T-cell (primary cell): Measurements from ENCODE around the gene DIPK2A. TPM values are rescaled to one million over a fixed set of nuclear protein-coding genes. Genes with fewer than 3 reads are reported as not detected.

Experiments used
- ATAC-seq, 4 experiments: fragments of 200-7000 bp in 3 of 4; fragments of 150-1000 bp in 1 of 4; cut with Tn5 transposase; replicated peaks in 1 of 4; 1 replicate in 3 of 4; 2 replicates in 1 of 4; pipeline ENCODE4 v1.10.0; 2021; ENCODE audit warnings: moderate library complexity in 3 of 4, mild to moderate bottlenecking in 2 of 4, moderate number of reproducible peaks in 1 of 4
- CTCF ChIA-PET, 2 donors: fragments of 300-600 bp; sonication (Branson Sonifier 250); formaldehyde crosslinking; loops; one replicate each; lab custom pipeline; 2022; ENCODE audit warnings: antibody characterized with exemption in 2 of 2; lab: Charles Lee
- POLR2A ChIA-PET, 2 donors: fragments of 300-600 bp; sonication (Branson Sonifier 250); formaldehyde crosslinking; loops; one replicate each; lab custom pipeline; 2022; ENCODE audit warnings: antibody characterized with exemption in 2 of 2; lab: Charles Lee
- DNase-seq, 35 experiments: peaks; one replicate each; pipeline versions ENCODE4 v3.0.0 to v3.0.0-alpha.2; 2013 to 2023
- H3K27ac ChIP-seq: one replicate; pipeline ENCODE4 v1.5.1; 2013; ENCODE audit warnings: low read length
- H3K27me3 ChIP-seq, 2 experiments: replicated peaks in 1 of 2; 1 replicate in 1 of 2; 2 replicates in 1 of 2; pipeline versions ENCODE4 v1.6.1 to v1.7.0; 2013; ENCODE audit warnings: low read length in 1 of 2, mixed read lengths in 1 of 2; ENCODE audit not compliant: control insufficient read depth in 2 of 2, insufficient read depth in 2 of 2; ENCODE audit errors: extremely low read depth in 1 of 2
- H3K36me3 ChIP-seq, 2 donors: 1 replicate in 1 of 2; 2 replicates in 1 of 2; pipeline versions ENCODE4 v1.6.1 to v1.7.0; 2013; ENCODE audit warnings: low read length in 1 of 2; ENCODE audit not compliant: control insufficient read depth in 2 of 2, insufficient read depth in 1 of 2; ENCODE audit errors: extremely low read depth in 1 of 2
- H3K4me1 ChIP-seq, 2 experiments: 1 replicate in 1 of 2; 2 replicates in 1 of 2; pipeline versions ENCODE4 v1.6.1 to v1.7.0; 2013; ENCODE audit warnings: low read length in 2 of 2, mixed read lengths in 1 of 2; ENCODE audit not compliant: insufficient read depth in 2 of 2, control insufficient read depth in 1 of 2; ENCODE audit errors: extremely low read depth in 1 of 2
- H3K4me3 ChIP-seq, 2 donors: 1 replicate in 1 of 2; 2 replicates in 1 of 2; pipeline versions ENCODE4 v1.5.1 to v1.7.0; 2013; ENCODE audit warnings: mild to moderate bottlenecking in 2 of 2, low read length in 1 of 2, moderate library complexity in 1 of 2; ENCODE audit not compliant: control insufficient read depth in 1 of 2; ENCODE audit errors: extremely low read depth in 1 of 2
- H3K9me3 ChIP-seq: 2 replicates; pipeline ENCODE4 v1.7.0; 2013
- H3K27ac Mint-ChIP-seq, 2 donors: one replicate each; pipeline ENCODE4 v1.8.0; 2020 to 2021; ENCODE audit warnings: mild to moderate bottlenecking in 2 of 2, mixed read lengths in 2 of 2
- H3K27me3 Mint-ChIP-seq, 2 donors: one replicate each; pipeline ENCODE4 v1.8.0; 2021 to 2022; ENCODE audit warnings: mixed read lengths in 2 of 2
- H3K36me3 Mint-ChIP-seq: one replicate; pipeline ENCODE4 v1.8.0; 2021; ENCODE audit warnings: mixed read lengths
- H3K4me1 Mint-ChIP-seq, 3 donors: one replicate each; pipeline ENCODE4 v1.8.0; 2020 to 2022; ENCODE audit warnings: mixed read lengths in 3 of 3, mild to moderate bottlenecking in 1 of 3
- H3K4me3 Mint-ChIP-seq, 3 donors: one replicate each; pipeline ENCODE4 v1.8.0; 2020 to 2022; ENCODE audit warnings: mild to moderate bottlenecking in 3 of 3, mixed read lengths in 3 of 3, moderate library complexity in 3 of 3
- H3K9me3 Mint-ChIP-seq, 3 donors: one replicate each; pipeline ENCODE4 v1.8.0; 2020 to 2022; ENCODE audit warnings: mixed read lengths in 3 of 3
- WGBS: methylation state at CpG from one replicate; pipeline ENCODE4 v1.1.5; 2013; ENCODE audit warnings: missing lambda C conversion rate; ENCODE audit not compliant: insufficient coverage; 5-methylcytosine and 5-hydroxymethylcytosine counted together
- total RNA-seq, 35 experiments: library from RNA in 6 of 35; stranded (reverse) in 6 of 35; fragments of 120-200 nt in 1 of 35; gene quantifications; one replicate each; pipeline versions ENCODE4 v1.2.1 to v1.2.4 and lab custom pipeline; 2013 to 2026

DIPK2A gene
- total RNA-seq, 5 donors from 2014 or later (not counting 1 experiment from before 2014, with no cell fraction given), result 15.7 to 23.1 (median 19.3) TPM

GRCh38 chr3:143957453-143957852, 14.2 kb upstream of the DIPK2A start:
- POLR2A ChIA-PET, result interaction anchor here in 1 of 2 donors (1.0 kb wide), 3 partner anchors 14 to 16 kb away, joined by 3 to 4 read pairs (median 4); partner anchors contain the start of gene DIPK2A
- H3K4me1 Mint-ChIP-seq, result peaks cover 0 to 9% (median 9%) of the 10 kb centered on the region in 3 donors
- Histone ChIP-seq H3K36me3 (no peaks in the 10 kb centered on the region), H3K9me3 (no peaks in the 10 kb centered on the region), H3K4me1 (peaks cover 0 to 3% of the 10 kb centered on the region in 2 experiments), H3K4me3 (no peak overlapping the region), H3K27ac (no peak overlapping the region), H3K27me3 (peaks cover 0 to 4% of the 10 kb centered on the region in 2 experiments)
- ATAC-seq (no peak), DNase-seq (peak in 1 of 35 experiments; percentile 27)
- H3K9me3 Mint-ChIP-seq, result peaks cover 0 to 10% (median 2%) of the 10 kb centered on the region in 3 donors
- peaks cover 15 to 21% of the 10 kb centered on the region in 2 donors for H3K27me3 Mint-ChIP-seq
- H3K36me3 Mint-ChIP-seq, result peaks cover 2% of the 10 kb centered on the region
- H3K27ac Mint-ChIP-seq, result no peak overlapping the region
- no peak overlapping the region for H3K4me3 Mint-ChIP-seq
- CTCF ChIA-PET, result interaction anchor here (0.6 to 2.9 kb wide), 6 partner anchors 13 to 187 kb away, joined by 3 to 16 read pairs (median 6); partner anchors contain the start of gene DIPK2A (in 1 of the 2)

DNA sequence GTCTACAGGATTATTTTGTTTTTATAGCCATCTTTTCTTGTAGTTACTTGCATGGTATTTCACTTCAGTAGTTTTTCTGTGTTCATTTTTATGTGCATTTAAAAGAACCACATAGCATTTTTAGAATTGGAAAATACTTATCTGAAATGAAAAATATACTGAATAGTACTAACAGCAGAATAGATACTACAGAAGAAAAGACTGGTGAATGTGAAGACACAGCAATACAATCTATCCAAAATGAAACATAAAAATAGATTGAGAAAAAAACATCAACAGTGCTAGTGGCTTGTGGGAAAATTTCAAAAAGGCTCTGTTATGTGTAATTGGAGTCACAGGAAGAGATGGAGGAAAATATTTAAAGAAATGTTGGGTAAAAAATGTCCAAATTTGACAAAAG, 12.7 kb upstream of the DIPK2A start:
- no peak for ATAC-seq
- POLR2A ChIA-PET, result interaction anchor here in 1 of 2 donors (0.6 kb wide), 1 partner anchor 12 kb away, joined by 3 read pairs; no protein-coding TSS in a partner anchor

GRCh38 chr3:143961342-143961741, 10.3 kb upstream of the DIPK2A start:
- Histone ChIP-seq H3K9me3 (no peaks in the 10 kb centered on the region), H3K27me3 (peaks cover 0 to 14% of the 10 kb centered on the region in 2 experiments), H3K27ac (no peak overlapping the region), H3K4me1 (peaks cover 0 to 3% of the 10 kb centered on the region in 2 experiments), H3K36me3 (no peaks in the 10 kb centered on the region), H3K4me3 (no peak overlapping the region)
- no CpG with 5 or more reads among the region's 1 CpG for WGBS
- Mint-ChIP-seq H3K4me1 (peaks cover 0 to 9% (median 8%) of the 10 kb centered on the region in 3 donors), H3K4me3 (no peak overlapping the region), H3K27me3 (peaks cover 22% of the 10 kb centered on the region in 2 donors), H3K27ac (no peak overlapping the region), H3K9me3 (peaks cover 0 to 10% (median 2%) of the 10 kb centered on the region in 3 donors), H3K36me3 (peaks cover 2% of the 10 kb centered on the region)
- ATAC-seq (no peak), DNase-seq (no peak)
- ChIA-PET CTCF (no interaction called here), POLR2A (no interaction called here)

More for the DNA sequence above, 12.7 kb upstream of the DIPK2A start:
- no peak overlapping the region for H3K4me3 ChIP-seq
- H3K27ac ChIP-seq, result no peak overlapping the region
- Mint-ChIP-seq H3K9me3 (peaks cover 0 to 10% (median 2%) of the 10 kb centered on the region in 3 donors), H3K4me3 (no peak overlapping the region), H3K36me3 (peaks cover 2% of the 10 kb centered on the region), H3K27ac (no peak overlapping the region), H3K27me3 (peaks cover 20 to 21% of the 10 kb centered on the region in 2 donors), H3K4me1 (peaks cover 0 to 9% (median 9%) of the 10 kb centered on the region in 3 donors)
- peaks cover 0 to 3% of the 10 kb centered on the region in 2 experiments for H3K4me1 ChIP-seq
- DNase-seq, result no peak
- no peaks in the 10 kb centered on the region for H3K9me3 ChIP-seq
- H3K36me3 ChIP-seq, result no peaks in the 10 kb centered on the region
- CTCF ChIA-PET, result interaction anchor here in 1 of 2 donors (2.9 kb wide), 1 partner anchor 13 kb away, joined by 16 read pairs; the partner anchor contains the start of gene DIPK2A
- peaks cover 0 to 8% of the 10 kb centered on the region in 2 experiments for H3K27me3 ChIP-seq

DNA sequence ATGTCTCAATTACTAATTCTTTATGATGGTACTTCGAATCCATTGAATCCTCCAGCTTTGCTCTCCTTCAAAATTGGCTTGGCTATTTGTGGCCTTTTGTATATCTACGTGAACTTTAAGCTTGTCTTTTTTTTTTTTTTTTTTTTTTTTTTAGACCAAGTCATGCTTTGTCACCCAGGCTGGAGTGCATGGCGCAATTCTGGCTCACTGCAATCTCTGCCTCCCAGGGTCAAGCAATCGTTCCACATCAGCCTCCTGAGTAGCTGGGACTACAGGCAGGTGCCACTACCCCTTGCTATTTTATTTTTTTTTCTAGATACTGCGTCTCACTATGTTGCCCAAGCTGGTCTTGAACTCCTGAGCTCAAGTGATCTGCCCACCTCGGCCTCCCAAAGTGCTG, 7.7 kb upstream of the DIPK2A start:
- POLR2A ChIA-PET, result no interaction called here
- 61% methylated on average over 3 of the region's 6 CpGs for WGBS

DNA sequence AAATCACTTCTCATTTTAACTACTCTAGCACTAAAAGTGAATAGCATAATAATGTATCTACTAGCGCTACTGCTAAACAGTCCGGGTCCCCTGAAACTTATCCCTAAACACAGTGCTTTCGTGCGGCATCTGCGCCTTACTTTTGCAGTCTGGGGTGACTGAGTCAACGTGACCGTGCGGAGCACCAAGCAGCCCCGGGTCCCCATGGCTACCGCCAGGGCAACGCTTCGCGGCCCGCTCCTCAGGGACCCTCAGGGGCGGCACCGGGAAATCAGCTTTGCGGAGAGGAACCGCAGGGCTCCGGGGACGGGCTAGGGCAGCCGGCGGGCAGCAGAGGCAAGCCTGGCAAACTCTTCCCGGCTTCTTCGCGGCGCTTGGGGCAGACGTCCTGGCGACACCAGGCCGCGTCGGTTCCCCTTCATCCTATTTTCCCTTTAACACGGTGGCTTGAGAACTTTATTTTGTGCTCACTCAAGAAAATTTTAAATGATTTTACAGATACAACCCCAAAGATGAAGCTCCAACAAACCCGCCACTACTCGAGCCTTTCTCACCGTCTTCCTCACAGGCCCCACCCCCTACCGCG, 757 bp upstream of the DIPK2A start:
- peak in 2 of 4 experiments; percentile 1 to 5 for ATAC-seq
- Mint-ChIP-seq H3K27me3 (peaks cover 0 to 11% of the 10 kb centered on the region in 2 donors), H3K27ac (peak overlapping the region; percentile 94 to 99), H3K36me3 (no peaks in the 10 kb centered on the region), H3K4me3 (peak overlapping the region; percentile 99 to 100 (median 100)), H3K9me3 (no peaks in the 10 kb centered on the region), H3K4me1 (peaks cover 18 to 30% (median 22%) of the 10 kb centered on the region in 3 donors)
- H3K9me3 ChIP-seq, result no peaks in the 10 kb centered on the region
- H3K27ac ChIP-seq, result peak overlapping the region; percentile 79
- no peaks in the 10 kb centered on the region for H3K27me3 ChIP-seq
- WGBS, result 2% methylated on average over 37 of the region's 37 CpGs
- peak overlapping the region; percentile 91 to 92 for H3K4me3 ChIP-seq
- DNase-seq, result peak in 30 of 35 experiments; percentile 2 to 66 (median 18)
- POLR2A ChIA-PET, result interaction anchor here (0.6 to 1.5 kb wide), 14 partner anchors 8 to 1426 kb away, joined by 3 to 9 read pairs (median 3); no protein-coding TSS in a partner anchor
- H3K4me1 ChIP-seq, result peaks cover 8 to 15% of the 10 kb centered on the region in 2 experiments
- H3K36me3 ChIP-seq, result no peaks in the 10 kb centered on the region
- CTCF ChIA-PET, result interaction anchor here (0.6 to 2.8 kb wide), 15 partner anchors 8 to 1543 kb away, joined by 3 to 16 read pairs (median 4); partner anchors contain the start of gene ATR (in 1 of the 2)

More for the DNA sequence above, 7.7 kb upstream of the DIPK2A start:
- Mint-ChIP-seq H3K9me3 (peaks cover 0 to 7% (median 2%) of the 10 kb centered on the region in 3 donors), H3K4me3 (no peak overlapping the region), H3K27me3 (peaks cover 18 to 25% of the 10 kb centered on the region in 2 donors), H3K27ac (no peak overlapping the region), H3K4me1 (no peaks in the 10 kb centered on the region), H3K36me3 (peaks cover 2% of the 10 kb centered on the region)
- CTCF ChIA-PET, result interaction anchor here (1.1 to 1.4 kb wide), 3 partner anchors 8 to 13 kb away, joined by 3 to 5 read pairs (median 4); partner anchors contain the start of gene DIPK2A (in 1 of the 2)
- H3K27me3 ChIP-seq, result peaks cover 0 to 14% of the 10 kb centered on the region in 2 experiments
- H3K9me3 ChIP-seq, result no peaks in the 10 kb centered on the region
- H3K4me3 ChIP-seq, result no peak overlapping the region
- DNase-seq (no peak), ATAC-seq (no peak)
- H3K27ac ChIP-seq, result no peak overlapping the region
- no peaks in the 10 kb centered on the region for H3K36me3 ChIP-seq
- H3K4me1 ChIP-seq, result no peaks in the 10 kb centered on the region

GRCh38 chr3:143972155-143972504, 507 bp downstream of the DIPK2A start:
- Histone ChIP-seq H3K36me3 (no peaks in the 10 kb centered on the region), H3K4me3 (peak overlapping the region; percentile 91 to 92), H3K27ac (peak overlapping the region; percentile 79), H3K4me1 (peaks cover 8 to 17% of the 10 kb centered on the region in 2 experiments), H3K9me3 (no peaks in the 10 kb centered on the region), H3K27me3 (no peaks in the 10 kb centered on the region)
- Mint-ChIP-seq H3K9me3 (no peaks in the 10 kb centered on the region), H3K4me3 (peak overlapping the region; percentile 99 to 100 (median 100)), H3K36me3 (no peaks in the 10 kb centered on the region), H3K27me3 (peaks cover 0 to 4% of the 10 kb centered on the region in 2 donors), H3K4me1 (peaks cover 28 to 40% (median 34%) of the 10 kb centered on the region in 3 donors), H3K27ac (peak overlapping the region; percentile 94 to 99)
- DNase-seq, result peak in 3 of 35 experiments; percentile 31 to 65 (median 50)
- POLR2A ChIA-PET, result interaction anchor here (0.6 to 1.5 kb wide), 9 partner anchors 8 to 971 kb away, joined by 3 to 9 read pairs (median 3); partner anchors contain the start of gene U2SURP (in 1 of the 2)
- CTCF ChIA-PET, result interaction anchor here (0.6 to 2.8 kb wide), 16 partner anchors 7 to 1464 kb away, joined by 3 to 16 read pairs (median 4); partner anchors contain the start of genes ATR (in 1 of the 2), SLC9A9 (in 1 of the 2) and TRPC1 (in 1 of the 2)
- ATAC-seq, result peak; percentile 6 to 10 (median 8)
- 1% methylated on average over 42 of the region's 42 CpGs for WGBS
